ENCODE results near the gene ELP4. TPM values are rescaled to one million over a fixed set of nuclear protein-coding genes. Genes with fewer than 3 reads are reported as not detected.
A peak's percentile ranks its signal among the peaks of the same experiment; 100 is the strongest.

Gene ELP4
- total and polyA plus RNA-seq, 2 experiments from 2014 or later: 12.3 to 25.1 TPM

DNA sequence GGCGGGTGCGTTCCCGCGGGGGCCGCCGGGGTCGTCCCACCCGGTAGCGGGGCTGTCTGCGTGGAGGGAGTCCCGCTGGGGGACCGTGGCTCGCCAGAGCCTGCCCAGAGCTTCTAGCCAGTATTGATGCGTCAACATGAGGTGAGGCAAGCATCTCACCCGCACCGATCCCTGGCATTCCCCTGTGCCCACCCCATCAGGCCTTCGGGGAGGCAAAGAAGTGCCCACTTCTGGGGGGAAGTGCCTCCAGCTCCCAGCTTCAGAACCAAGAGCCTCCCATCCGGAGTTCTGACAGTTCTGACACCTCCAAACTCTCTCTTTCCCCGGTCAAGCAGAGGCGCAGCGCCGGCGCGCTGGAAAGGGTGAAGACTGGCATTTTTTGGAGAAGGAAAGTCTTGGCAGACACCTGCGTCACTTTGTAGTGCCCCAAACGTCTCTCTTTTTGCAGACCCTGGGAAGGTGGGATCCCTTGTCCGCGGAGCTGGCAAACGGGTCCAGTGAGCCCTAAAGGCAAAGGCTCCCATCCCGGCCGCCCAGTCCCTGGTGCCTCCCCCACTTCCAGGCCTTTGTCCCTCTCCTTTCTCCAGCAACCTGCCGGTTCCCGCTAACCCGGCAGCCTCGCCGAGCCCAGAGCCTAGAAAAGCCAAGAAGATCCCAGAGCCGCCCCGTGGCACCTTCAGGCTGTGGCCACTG lies 304.8 kb downstream of the ELP4 start:
- Histone ChIP-seq H3K4me3 (no peak overlapping the region), H3K4me1 (ENCODE audit: insufficient read depth) (peaks cover 59% of the 10 kb centered on the region), H3K9me2 (replicated peaks; ENCODE audit: insufficient read depth) (no peaks in the 10 kb centered on the region), H3K79me2 (no peaks in the 10 kb centered on the region), H3K27ac (no peak overlapping the region), H3K36me3 (replicated peaks; ENCODE audit: insufficient read depth, low read depth) (no peaks in the 10 kb centered on the region), H3K9me3 (ENCODE audit: low read depth) (no peaks in the 10 kb centered on the region), H3K4me2 (no peak overlapping the region), H4K20me1 (ENCODE audit: insufficient read depth, poor library complexity, severe bottlenecking) (no peaks in the 10 kb centered on the region), H2AFZ (peak overlapping the region; percentile 3), H3K27me3 (peaks cover 100% of the 10 kb centered on the region)
- DNase-seq (ENCODE audit: low spot score): no peak
- TF ChIP-seq EZH2phosphoT487 (IDR thresholded peaks at IDR 0.05; ENCODE audit: low read depth, severe bottlenecking, unreplicated experiment) (peak; percentile 35), EZH2 (IDR thresholded peaks at IDR 0.05; ENCODE audit: borderline replicate concordance) (no peak)
- 3% methylated on average over 34 of the region's 38 CpGs for WGBS (ENCODE audit: low lambda C conversion rate, missing lambda C conversion rate)

- Histone ChIP-seq H3K27ac (no peak overlapping the region), H3K4me1 (ENCODE audit: insufficient read depth) (peaks cover 48% of the 10 kb centered on the region)
Observed at GRCh38 chr11:31815711-31816467, 306.3 kb downstream of the ELP4 start.

DNA sequence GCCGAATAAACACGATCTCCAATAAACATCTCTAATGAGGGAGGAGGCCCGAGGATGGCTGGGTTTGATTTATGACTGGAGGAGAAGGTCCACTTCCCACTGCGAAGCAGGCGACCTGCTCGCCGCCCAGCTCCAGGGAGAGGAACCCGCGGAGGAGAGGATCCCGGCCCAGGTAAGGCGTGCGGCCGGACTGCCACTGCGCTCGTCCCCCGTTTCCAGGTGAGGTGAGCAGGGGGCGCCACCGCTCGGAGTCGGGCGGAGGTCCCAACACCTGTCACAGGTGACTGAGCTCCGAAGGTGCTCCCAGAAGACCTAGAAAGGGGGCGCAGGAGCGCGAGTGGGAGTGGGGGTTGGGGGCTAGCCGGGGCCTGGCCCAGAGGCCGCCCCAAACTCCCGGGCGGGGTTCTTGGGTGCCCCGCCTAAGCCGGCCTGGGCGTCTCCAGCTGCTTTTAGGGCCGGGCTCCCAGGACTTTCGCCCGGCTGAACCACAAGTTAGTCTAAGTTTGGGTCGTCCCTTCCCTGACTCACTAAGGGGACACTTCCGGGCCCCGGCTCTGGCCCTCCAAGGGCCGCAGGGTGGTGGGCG lies 307.0 kb downstream of the ELP4 start:
- Histone ChIP-seq H3K4me3 (no peak overlapping the region), H3K4me2 (peak overlapping the region; percentile 73), H4K20me1 (ENCODE audit: insufficient read depth, poor library complexity, severe bottlenecking) (no peaks in the 10 kb centered on the region), H3K27ac (no peak overlapping the region), H3K9me2 (replicated peaks; ENCODE audit: insufficient read depth) (no peaks in the 10 kb centered on the region), H3K9me3 (ENCODE audit: low read depth) (no peaks in the 10 kb centered on the region), H2AFZ (peak overlapping the region; percentile 71), H3K4me1 (ENCODE audit: insufficient read depth) (peaks cover 41% of the 10 kb centered on the region), H3K79me2 (no peaks in the 10 kb centered on the region), H3K27me3 (peaks cover 100% of the 10 kb centered on the region), H3K36me3 (replicated peaks; ENCODE audit: insufficient read depth, low read depth) (no peaks in the 10 kb centered on the region)
- TF ChIP-seq EZH2phosphoT487 (IDR thresholded peaks at IDR 0.05; ENCODE audit: low read depth, severe bottlenecking, unreplicated experiment): no peak
- no peak for TF ChIP-seq EZH2 (IDR thresholded peaks at IDR 0.05; ENCODE audit: borderline replicate concordance)
- no peak for TF ChIP-seq CTCF (IDR thresholded peaks at IDR 0.05; ENCODE audit: poor library complexity)
- peak; percentile 40 for DNase-seq (ENCODE audit: low spot score)
- WGBS (ENCODE audit: low lambda C conversion rate, missing lambda C conversion rate): 2% methylated on average over 29 of the region's 40 CpGs

More at GRCh38 chr11:31815711-31816467, 306.3 kb downstream of the ELP4 start:
- Histone ChIP-seq H3K36me3 (replicated peaks; ENCODE audit: insufficient read depth, low read depth) (no peaks in the 10 kb centered on the region), H3K9me3 (ENCODE audit: low read depth) (no peaks in the 10 kb centered on the region), H3K4me2 (peak overlapping the region; percentile 73), H3K9me2 (replicated peaks; ENCODE audit: insufficient read depth) (no peaks in the 10 kb centered on the region), H2AFZ (peak overlapping the region; percentile 33), H3K79me2 (no peaks in the 10 kb centered on the region), H4K20me1 (ENCODE audit: insufficient read depth, poor library complexity, severe bottlenecking) (no peaks in the 10 kb centered on the region), H3K27me3 (peaks cover 100% of the 10 kb centered on the region), H3K4me3 (no peak overlapping the region)
- no peak for DNase-seq (ENCODE audit: low spot score)
- under 1% methylated on average over 55 of the region's 57 CpGs for WGBS (ENCODE audit: low lambda C conversion rate, missing lambda C conversion rate)
- TF ChIP-seq CTCF (IDR thresholded peaks at IDR 0.05; ENCODE audit: poor library complexity) (no peak), EZH2phosphoT487 (IDR thresholded peaks at IDR 0.05; ENCODE audit: low read depth, severe bottlenecking, unreplicated experiment) (peak; percentile 90), EZH2 (IDR thresholded peaks at IDR 0.05; ENCODE audit: borderline replicate concordance) (peak; percentile 91)
